Smooth muscle cell (in vitro differentiated cells): ENCODE measurements around the gene PPP4R1. TPM values are rescaled to one million over a fixed set of nuclear protein-coding genes. Genes with fewer than 3 reads are reported as not detected.
"Not testable (repeated sequence)": the region's sequence is repeated elsewhere in the genome, so short reads cannot be mapped to it uniquely, and the experiment has no call there.

Experiments
- DNase-seq: peaks from one replicate; lab custom pipeline; 2025; ENCODE audit not compliant: unreplicated experiment; lab: John Stamatoyannopoulos, UW
- H2AFZ ChIP-seq: fragments of 200-600 bp; sonication (generic); 2 replicates; pipeline ENCODE4 v1.6.0; 2016; ENCODE audit warnings: antibody characterized with exemption, low read depth, mild to moderate bottlenecking
- H3F3A ChIP-seq: fragments of 200-600 bp; sonication (generic); 2 replicates; pipeline ENCODE4 v1.6.0; 2017; ENCODE audit warnings: antibody characterized with exemption, low read depth
- H3K27ac ChIP-seq: fragments of 200-600 bp; sonication (generic); 2 replicates; pipeline ENCODE4 v1.5.1; 2016; ENCODE audit warnings: low read depth, mild to moderate bottlenecking
- H3K27me3 ChIP-seq: fragments of 200-600 bp; sonication (generic); 2 replicates; pipeline ENCODE4 v1.6.1; 2016; ENCODE audit warnings: low read depth, mild to moderate bottlenecking
- H3K36me3 ChIP-seq: fragments of 200-600 bp; sonication (generic); 2 replicates; pipeline ENCODE4 v1.5.1; 2016; ENCODE audit warnings: low read depth
- H3K4me1 ChIP-seq: fragments of 200-600 bp; sonication (generic); 2 replicates; pipeline ENCODE4 v1.5.1; 2016; ENCODE audit warnings: low read depth
- H3K4me2 ChIP-seq: fragments of 200-600 bp; sonication (generic); 2 replicates; pipeline ENCODE4 v1.6.0; 2016; ENCODE audit warnings: mild to moderate bottlenecking
- H3K4me3 ChIP-seq: fragments of 200-600 bp; sonication (generic); 2 replicates; pipeline ENCODE4 v1.5.1; 2016; ENCODE audit warnings: mild to moderate bottlenecking
- H3K79me2 ChIP-seq: fragments of 200-600 bp; sonication (generic); 2 replicates; pipeline ENCODE4 v1.6.0; 2016; ENCODE audit warnings: low read depth, mild to moderate bottlenecking
- H3K9ac ChIP-seq: fragments of 200-600 bp; sonication (generic); 2 replicates; pipeline ENCODE4 v1.6.0; 2016; ENCODE audit warnings: low read depth
- H3K9me3 ChIP-seq: fragments of 200-600 bp; sonication (generic); replicated peaks from 2 replicates; pipeline ENCODE4 v1.5.1; 2016; ENCODE audit warnings: low read depth
- H4K20me1 ChIP-seq: fragments of 200-600 bp; sonication (generic); 2 replicates; pipeline ENCODE4 v1.6.0; 2016; ENCODE audit warnings: low read depth
- WGBS: methylation state at CpG from one replicate; pipeline ENCODE4 v1.1.7; 2016; ENCODE audit warnings: low lambda C conversion rate; 5-methylcytosine and 5-hydroxymethylcytosine counted together
- polyA plus RNA-seq: library from polyadenylated mRNA; unstranded; fragments of >200 nt; fragmentation: Nextera tagmentation; extraction: Ambion mirVana; gene quantifications from 2 replicates; pipeline ENCODE4 v1.2.1, GENCODE V29; 2016
- total RNA-seq: library from RNA; depleted of rRNA; stranded (reverse); fragments of >200 nt; gene quantifications from 2 replicates; pipeline ENCODE4 v1.2.3, GENCODE V29; 2014
- TF ChIP-seq, protein P1 (sequence below): fragments of 200-600 bp; sonication (generic); IDR thresholded peaks from 2 replicates; pipeline ENCODE4 v1.5.1; 2017; ENCODE audit warnings: borderline replicate concordance, mild to moderate bottlenecking, antibody characterized with exemption; ENCODE audit not compliant: insufficient read depth, poor library complexity, severe bottlenecking

Gene PPP4R1
- total and polyA plus RNA-seq, 2 experiments from 2014 or later, result 25.9 to 78.4 TPM

DNA sequence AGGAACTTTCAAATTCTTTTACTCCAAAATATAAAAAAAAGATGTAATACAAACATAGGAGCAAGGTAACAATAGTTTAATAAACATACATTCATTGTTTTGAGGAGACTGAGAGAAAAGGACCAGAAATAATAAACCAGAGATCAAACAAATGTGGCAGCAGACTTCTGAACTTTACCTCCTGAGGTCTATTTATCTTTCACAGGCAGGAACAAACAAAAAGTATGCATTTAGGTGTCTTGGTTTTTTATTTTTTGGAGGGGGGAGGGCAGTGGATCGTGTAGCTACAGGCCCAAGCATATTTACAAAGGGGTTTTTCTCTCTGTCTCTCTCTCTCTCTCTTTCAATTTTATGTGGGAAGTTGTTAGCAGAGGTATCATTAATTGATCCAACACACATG, 5.6 kb downstream of the PPP4R1 start:
- H3K4me2 ChIP-seq, result peak overlapping the region; percentile 36
- peaks cover 18% of the 10 kb centered on the region for H3F3A ChIP-seq
- H3K27ac ChIP-seq, result peak overlapping the region; percentile 72
- peaks cover 100% of the 10 kb centered on the region for H3K79me2 ChIP-seq
- TF ChIP-seq, protein P1, sequence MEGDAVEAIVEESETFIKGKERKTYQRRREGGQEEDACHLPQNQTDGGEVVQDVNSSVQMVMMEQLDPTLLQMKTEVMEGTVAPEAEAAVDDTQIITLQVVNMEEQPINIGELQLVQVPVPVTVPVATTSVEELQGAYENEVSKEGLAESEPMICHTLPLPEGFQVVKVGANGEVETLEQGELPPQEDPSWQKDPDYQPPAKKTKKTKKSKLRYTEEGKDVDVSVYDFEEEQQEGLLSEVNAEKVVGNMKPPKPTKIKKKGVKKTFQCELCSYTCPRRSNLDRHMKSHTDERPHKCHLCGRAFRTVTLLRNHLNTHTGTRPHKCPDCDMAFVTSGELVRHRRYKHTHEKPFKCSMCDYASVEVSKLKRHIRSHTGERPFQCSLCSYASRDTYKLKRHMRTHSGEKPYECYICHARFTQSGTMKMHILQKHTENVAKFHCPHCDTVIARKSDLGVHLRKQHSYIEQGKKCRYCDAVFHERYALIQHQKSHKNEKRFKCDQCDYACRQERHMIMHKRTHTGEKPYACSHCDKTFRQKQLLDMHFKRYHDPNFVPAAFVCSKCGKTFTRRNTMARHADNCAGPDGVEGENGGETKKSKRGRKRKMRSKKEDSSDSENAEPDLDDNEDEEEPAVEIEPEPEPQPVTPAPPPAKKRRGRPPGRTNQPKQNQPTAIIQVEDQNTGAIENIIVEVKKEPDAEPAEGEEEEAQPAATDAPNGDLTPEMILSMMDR, result no peak
- DNase-seq, result no peak
- H3K36me3 ChIP-seq, result no peaks in the 10 kb centered on the region
- 33% methylated on average over 1 of the region's 1 CpG for WGBS
- peaks cover 94% of the 10 kb centered on the region for H4K20me1 ChIP-seq
- H3K27me3 ChIP-seq, result no peaks in the 10 kb centered on the region
- H3K9me3 ChIP-seq, result no peaks in the 10 kb centered on the region
- peaks cover 15% of the 10 kb centered on the region for H3K4me1 ChIP-seq
- peak overlapping the region; percentile 7 for H3K9ac ChIP-seq
- no peak overlapping the region for H3K4me3 ChIP-seq
- no peak overlapping the region for H2AFZ ChIP-seq

DNA sequence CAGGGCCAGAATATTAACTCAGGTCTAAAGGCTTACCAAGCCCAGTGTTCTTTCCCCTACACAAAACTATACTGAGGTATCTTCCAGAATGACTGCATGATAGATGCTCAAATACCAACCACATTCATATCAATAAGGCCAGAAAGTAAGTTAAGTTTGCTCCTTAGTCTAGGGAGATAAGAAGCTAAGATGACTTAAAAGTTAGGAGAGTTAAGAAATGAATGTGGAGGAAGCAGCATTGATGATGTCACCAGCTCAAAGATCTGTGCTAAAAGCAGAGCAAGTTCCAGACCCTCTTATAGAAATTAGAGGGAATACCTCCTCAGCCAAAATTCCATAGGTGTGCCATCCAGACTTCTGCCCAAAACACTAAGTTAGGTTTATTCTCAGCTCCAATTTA, 6.1 kb downstream of the PPP4R1 start:
- peaks cover 99% of the 10 kb centered on the region for H4K20me1 ChIP-seq
- H2AFZ ChIP-seq, result no peak overlapping the region
- no peaks in the 10 kb centered on the region for H3K36me3 ChIP-seq
- no peak for DNase-seq
- peak overlapping the region; percentile 36 for H3K4me2 ChIP-seq
- no peak overlapping the region for H3K4me3 ChIP-seq
- peaks cover 14% of the 10 kb centered on the region for H3K4me1 ChIP-seq
- TF ChIP-seq, protein P1, result no peak
- H3K27ac ChIP-seq, result peak overlapping the region; percentile 72
- H3K9ac ChIP-seq, result peak overlapping the region; percentile 7
- H3F3A ChIP-seq, result peaks cover 18% of the 10 kb centered on the region
- H3K9me3 ChIP-seq, result no peaks in the 10 kb centered on the region
- peaks cover 100% of the 10 kb centered on the region for H3K79me2 ChIP-seq
- no peaks in the 10 kb centered on the region for H3K27me3 ChIP-seq

DNA sequence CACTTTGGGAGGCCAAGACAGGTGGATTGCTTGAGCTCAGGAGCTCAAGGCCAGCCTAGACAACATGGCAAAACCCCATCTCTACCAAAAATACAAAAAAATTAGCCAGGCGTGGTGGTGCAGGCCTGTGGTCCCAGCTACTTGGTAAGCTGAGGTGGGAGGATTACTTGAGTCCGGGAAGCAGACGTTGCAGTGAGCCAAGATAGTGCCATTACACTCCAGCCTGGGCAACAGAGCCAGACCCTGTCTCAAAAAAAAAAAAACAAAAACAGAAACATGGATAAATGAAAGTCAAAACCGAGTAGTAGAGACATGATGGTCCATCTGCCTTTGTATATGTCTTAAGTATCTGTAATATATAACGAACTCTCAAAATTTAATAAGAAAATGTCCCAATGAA, 7.2 kb downstream of the PPP4R1 start:
- H3K4me3 ChIP-seq, H3K36me3 ChIP-seq: not testable (repeated sequence)

DNA sequence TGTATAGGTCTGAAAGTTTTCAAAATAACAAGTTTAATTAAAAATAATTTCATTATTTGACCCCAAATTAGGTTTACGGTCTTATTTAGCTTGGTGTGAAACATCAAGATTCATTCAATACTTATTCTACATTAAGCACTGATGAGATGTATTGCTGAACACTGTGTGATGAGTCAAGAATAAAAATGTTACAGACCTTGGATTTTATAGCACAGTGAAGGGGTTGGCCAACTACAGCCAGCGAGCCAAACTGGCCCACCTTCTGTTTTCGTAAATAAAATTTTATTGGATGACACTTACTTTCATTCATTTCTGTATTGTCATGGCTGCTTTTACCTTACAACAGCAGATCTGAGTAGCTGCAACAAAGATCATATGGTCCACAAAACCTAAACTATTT, 8.3 kb downstream of the PPP4R1 start:
- TF ChIP-seq, protein P1, result no peak
- no peak overlapping the region for H2AFZ ChIP-seq
- no peak overlapping the region for H3K27ac ChIP-seq
- peaks cover 98% of the 10 kb centered on the region for H3K79me2 ChIP-seq
- H3K9ac ChIP-seq, result no peak overlapping the region
- peaks cover 5% of the 10 kb centered on the region for H3K4me1 ChIP-seq
- peaks cover 18% of the 10 kb centered on the region for H3F3A ChIP-seq
- H3K9me3 ChIP-seq, result no peaks in the 10 kb centered on the region
- H3K36me3 ChIP-seq, result peaks cover 2% of the 10 kb centered on the region
- DNase-seq, result no peak
- peaks cover 90% of the 10 kb centered on the region for H4K20me1 ChIP-seq
- no peaks in the 10 kb centered on the region for H3K27me3 ChIP-seq
- WGBS, result 95% methylated on average over 3 of the region's 3 CpGs
- no peak overlapping the region for H3K4me3 ChIP-seq
- no peak overlapping the region for H3K4me2 ChIP-seq

More for the DNA sequence above, 7.2 kb downstream of the PPP4R1 start:
- H3F3A ChIP-seq, result peaks cover 18% of the 10 kb centered on the region
- not testable (repeated sequence) for H3K27ac ChIP-seq, H3K4me1 ChIP-seq, H3K4me2 ChIP-seq, H3K27me3 ChIP-seq, H3K9me3 ChIP-seq, H3K9ac ChIP-seq, DNase-seq, H2AFZ ChIP-seq
- peaks cover 98% of the 10 kb centered on the region for H3K79me2 ChIP-seq
- 90% methylated on average over 5 of the region's 5 CpGs for WGBS
- H4K20me1 ChIP-seq, result peaks cover 96% of the 10 kb centered on the region
